LNCaP clone FGC (cell line): Measurements from ENCODE around the gene DIAPH3.

ENCODE experiments used
- DNase-seq: peaks from one replicate; pipeline ENCODE4 v3.0.0-alpha.2; 2011; ENCODE audit warnings: low read depth
- H3K4me3 ChIP-seq: 2 replicates; pipeline ENCODE4 v1.5.1; 2011; ENCODE audit warnings: mild to moderate bottlenecking, low read depth, low read length, control low read depth
- TF ChIP-seq, protein P1 (sequence below): IDR thresholded peaks from 2 replicates; pipeline ENCODE4 v1.5.1; 2012; ENCODE audit warnings: mild to moderate bottlenecking; ENCODE audit not compliant: control insufficient read depth, insufficient read depth; ENCODE audit errors: extremely low read depth

The DIAPH3 gene

DNA sequence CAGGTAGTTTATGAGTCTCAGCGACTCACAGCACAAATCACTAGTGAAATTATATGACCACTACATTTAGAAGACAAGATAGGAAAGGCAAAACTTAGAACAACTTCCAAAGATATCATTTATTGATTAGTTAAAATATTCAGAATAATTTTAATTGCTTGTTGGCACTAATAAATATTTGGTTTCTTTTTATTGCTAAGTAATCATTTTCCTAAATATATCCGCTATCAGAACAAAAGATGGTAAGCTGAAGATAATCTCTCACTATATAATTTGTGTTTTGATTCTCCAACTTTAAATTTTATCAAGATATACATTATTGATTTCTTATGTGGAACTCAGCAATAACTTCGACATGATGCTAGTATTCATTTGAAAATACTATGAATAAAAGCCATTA is 248.5 kb downstream of the DIAPH3 start:
- H3K4me3 ChIP-seq, result peak overlapping the region; percentile 26; the same call in 1 of the 2 replicates
- DNase-seq, result no peak
- TF ChIP-seq, protein P1, sequence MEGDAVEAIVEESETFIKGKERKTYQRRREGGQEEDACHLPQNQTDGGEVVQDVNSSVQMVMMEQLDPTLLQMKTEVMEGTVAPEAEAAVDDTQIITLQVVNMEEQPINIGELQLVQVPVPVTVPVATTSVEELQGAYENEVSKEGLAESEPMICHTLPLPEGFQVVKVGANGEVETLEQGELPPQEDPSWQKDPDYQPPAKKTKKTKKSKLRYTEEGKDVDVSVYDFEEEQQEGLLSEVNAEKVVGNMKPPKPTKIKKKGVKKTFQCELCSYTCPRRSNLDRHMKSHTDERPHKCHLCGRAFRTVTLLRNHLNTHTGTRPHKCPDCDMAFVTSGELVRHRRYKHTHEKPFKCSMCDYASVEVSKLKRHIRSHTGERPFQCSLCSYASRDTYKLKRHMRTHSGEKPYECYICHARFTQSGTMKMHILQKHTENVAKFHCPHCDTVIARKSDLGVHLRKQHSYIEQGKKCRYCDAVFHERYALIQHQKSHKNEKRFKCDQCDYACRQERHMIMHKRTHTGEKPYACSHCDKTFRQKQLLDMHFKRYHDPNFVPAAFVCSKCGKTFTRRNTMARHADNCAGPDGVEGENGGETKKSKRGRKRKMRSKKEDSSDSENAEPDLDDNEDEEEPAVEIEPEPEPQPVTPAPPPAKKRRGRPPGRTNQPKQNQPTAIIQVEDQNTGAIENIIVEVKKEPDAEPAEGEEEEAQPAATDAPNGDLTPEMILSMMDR, result no peak

DNA sequence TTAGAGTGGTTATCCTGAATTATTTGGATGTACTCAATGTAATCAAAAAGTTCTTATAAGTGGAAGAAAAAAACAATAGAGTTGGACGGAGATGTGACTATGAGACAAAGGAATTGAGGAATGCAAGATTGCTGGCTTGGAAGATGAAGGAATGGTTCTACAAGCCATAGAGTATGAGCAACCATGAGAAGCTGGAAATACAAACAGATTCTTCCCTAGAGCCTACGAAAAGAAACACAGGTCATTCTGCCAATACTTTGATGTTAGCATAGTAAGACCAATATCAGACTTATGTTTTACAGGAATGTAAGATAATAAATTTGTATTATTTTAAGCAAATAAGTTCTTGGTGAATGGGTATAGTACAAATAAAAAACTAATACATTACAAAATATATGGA is 249.2 kb downstream of the DIAPH3 start:
- TF ChIP-seq, protein P1, result no peak
- H3K4me3 ChIP-seq, result no peak overlapping the region
- peak; percentile 73 for DNase-seq

DNA sequence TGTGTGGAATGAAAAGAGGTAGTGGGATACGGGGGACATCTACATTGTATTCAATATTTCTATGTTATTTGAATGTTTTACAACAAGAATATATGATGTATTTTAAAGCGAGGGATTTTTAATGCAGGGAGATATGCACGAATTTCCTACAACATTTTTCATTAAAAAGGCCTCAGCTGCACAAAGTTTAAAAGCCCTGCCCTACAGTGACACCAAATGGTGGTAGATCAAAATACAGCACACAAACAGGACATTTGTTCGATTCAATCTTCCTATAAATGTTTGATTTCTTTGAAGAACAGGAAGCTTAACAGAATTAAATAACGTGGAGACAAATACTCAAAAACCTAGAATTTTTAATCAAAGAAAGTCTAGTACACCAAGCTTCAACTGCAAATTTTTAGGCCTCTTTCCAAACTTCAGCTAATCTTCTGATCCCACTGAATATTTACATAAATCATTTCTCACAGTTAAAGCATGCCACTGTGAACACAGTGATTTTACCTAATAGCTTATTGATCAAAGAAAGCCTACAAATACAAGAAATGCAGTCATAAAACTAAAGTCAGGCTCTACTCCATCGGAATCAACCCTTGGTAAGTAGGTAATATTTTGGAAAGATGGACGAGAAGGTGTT is 257.2 kb downstream of the DIAPH3 start:
- H3K4me3 ChIP-seq, result no peak overlapping the region
- TF ChIP-seq, protein P1, result peak; percentile 65
- DNase-seq, result no peak

GRCh38 chr13:59901191-59901590 is 262.5 kb downstream of the DIAPH3 start:
- H3K4me3 ChIP-seq, result no peak overlapping the region
- DNase-seq, result no peak
- TF ChIP-seq, protein P1, result no peak

- H3K4me3 ChIP-seq, result no peak overlapping the region
- no peak for DNase-seq
- TF ChIP-seq, protein P1, result no peak
Measured at GRCh38 chr13:59898066-59898465, 265.7 kb downstream of the DIAPH3 start.

- DNase-seq, result no peak
- TF ChIP-seq, protein P1, result no peak
- no peak overlapping the region for H3K4me3 ChIP-seq
Measured at GRCh38 chr13:59893266-59893665, 270.5 kb downstream of the DIAPH3 start.

- no peak for DNase-seq
- H3K4me3 ChIP-seq, result no peak overlapping the region
- TF ChIP-seq, protein P1, result no peak
Measured at GRCh38 chr13:59891053-59891452, 272.7 kb downstream of the DIAPH3 start.
